ENCODE measurements around the gene RHBDD2.
"Not testable (repeated sequence)": the region's sequence is repeated elsewhere in the genome, so short reads cannot be mapped to it uniquely, and the experiment has no call there.

Gene RHBDD2

DNA sequence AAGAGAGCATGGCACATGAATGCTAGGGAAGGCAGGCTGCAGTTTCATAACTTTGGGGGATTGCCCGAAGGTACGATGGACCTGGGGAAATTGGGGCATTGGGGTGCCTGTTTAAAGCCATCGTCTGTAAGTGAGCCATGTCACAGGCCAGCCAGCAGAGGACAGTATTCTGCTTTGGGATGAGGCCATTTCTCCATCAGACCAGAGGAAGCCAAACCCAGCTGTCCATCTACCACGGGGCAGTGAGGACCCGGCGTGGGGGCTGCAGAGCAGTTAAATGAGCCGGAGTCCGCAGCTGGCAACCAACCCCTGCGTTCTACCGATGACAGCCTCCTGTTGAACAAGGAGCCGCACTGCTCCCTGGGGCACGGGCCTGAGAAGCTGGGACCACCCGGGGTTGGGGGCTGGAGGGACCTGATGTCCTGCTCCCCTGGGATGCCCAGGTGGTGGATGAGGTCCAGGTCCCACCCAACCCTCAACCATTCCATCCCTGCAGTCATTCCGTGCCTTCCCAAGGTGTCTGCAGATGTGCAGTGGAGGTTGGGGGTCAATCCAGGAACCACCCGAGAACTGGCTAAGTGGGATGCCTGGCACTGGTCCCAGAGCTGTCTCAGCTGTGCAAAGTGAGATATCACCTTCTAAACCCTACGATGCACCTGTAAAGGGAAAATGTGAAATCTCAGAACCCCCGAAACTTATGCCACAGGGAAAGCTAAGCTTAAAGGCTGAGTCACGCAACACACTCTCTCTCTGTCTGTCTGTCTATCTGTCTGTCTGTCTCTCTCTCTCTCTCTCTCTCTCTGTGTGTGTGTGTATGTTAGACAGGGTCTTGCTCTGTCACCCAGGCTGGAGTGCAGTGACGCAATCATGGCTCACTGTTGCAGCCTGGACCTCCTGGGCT, 12.1 kb upstream of the RHBDD2 start:
- DNase-seq (ENCODE audit: low read depth), result peak; percentile 17

DNA sequence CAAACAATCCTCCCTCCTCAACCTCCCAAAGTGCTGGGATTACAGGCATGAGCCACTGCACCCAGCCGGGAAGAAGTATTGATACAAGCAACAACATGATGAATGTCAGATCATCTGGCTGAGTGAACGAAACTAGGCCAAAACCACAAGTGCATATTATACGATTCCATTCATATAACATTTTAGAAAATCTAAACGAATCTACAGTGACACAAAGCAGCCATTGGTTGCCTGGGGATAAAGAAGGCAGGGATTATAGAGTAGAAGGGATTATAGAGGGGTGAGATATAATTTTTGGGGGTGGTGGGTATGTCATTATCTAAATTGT, 11.5 kb upstream of the RHBDD2 start:
- no peak for DNase-seq (ENCODE audit: low read depth)

DNA sequence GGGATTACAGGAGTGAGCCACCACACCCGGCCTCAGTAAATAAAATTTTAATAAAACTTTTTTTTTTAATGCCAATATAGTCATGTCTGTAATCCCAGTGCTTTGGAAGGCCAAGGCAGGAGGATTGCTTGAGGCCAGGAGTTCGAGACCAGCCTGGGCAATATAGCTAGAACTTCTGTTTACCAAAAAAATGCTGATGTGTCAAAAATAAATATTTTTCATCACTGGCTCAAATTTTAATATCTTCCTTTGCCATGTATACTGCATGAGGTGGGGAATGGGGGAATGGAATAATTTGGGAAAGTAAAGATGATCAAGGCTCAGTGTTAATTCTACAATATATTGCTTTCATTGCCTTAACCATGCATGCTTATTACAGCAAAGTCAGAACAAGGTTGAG, 10.7 kb upstream of the RHBDD2 start:
- no peak for DNase-seq (ENCODE audit: low read depth)

DNA sequence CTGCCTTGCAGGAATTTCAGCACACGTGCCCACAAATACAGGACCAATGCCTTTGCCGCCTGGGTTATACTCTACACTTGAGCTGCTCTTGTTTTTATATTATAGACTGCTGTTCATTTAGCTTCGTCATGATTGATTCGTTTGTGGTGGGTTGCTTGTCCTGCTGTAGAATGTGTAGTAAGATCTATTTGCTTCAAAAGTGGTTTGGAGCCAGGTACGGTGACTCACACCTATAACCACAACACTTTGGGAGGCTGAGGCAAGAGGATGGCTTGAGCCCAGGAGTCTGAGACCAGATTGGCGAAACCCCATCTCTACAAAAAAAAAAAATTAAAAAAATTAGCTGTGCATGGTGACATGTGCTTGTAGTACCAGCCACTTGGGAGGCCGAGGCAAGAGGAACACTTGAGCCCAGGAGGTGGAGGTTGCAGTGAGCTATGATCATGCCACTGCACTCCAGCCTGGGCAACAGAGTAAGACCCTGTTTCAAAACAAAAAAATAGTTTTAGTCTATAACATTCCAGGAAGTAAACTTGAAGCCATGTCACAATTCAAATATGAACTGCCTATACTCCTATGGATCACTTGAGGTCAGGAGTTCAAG, 9.0 kb upstream of the RHBDD2 start:
- no peak for DNase-seq (ENCODE audit: low read depth)

DNA sequence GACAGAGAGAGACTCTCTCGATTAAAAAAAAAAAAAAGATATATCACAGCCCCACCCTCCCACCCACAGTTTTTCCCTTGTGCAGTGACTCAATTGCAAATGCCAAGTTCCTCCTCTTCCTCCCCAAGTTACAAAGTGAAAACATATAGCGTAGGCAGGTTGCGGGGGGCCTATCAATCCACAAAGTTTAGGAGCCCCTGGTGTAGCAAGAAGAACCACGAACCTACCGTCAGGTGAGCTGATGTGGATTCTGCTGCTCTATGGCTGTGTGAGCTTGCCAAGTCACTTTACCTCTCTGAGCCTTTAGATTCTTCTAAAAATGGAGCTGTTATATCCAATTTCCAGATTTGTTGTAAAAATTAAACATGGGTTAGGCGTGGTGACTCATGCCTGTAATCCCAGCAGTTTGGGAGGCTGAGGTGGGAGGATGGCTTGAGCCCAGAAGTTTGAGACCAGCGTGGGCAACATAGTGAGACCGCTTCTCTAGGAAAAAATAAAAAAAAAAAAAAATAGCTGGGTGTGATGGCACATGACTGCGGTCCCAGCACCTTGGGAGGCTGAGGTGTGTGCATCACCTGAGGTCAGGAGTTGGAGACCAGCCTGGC, 8.2 kb upstream of the RHBDD2 start:
- no peak for DNase-seq (ENCODE audit: low read depth)

DNA sequence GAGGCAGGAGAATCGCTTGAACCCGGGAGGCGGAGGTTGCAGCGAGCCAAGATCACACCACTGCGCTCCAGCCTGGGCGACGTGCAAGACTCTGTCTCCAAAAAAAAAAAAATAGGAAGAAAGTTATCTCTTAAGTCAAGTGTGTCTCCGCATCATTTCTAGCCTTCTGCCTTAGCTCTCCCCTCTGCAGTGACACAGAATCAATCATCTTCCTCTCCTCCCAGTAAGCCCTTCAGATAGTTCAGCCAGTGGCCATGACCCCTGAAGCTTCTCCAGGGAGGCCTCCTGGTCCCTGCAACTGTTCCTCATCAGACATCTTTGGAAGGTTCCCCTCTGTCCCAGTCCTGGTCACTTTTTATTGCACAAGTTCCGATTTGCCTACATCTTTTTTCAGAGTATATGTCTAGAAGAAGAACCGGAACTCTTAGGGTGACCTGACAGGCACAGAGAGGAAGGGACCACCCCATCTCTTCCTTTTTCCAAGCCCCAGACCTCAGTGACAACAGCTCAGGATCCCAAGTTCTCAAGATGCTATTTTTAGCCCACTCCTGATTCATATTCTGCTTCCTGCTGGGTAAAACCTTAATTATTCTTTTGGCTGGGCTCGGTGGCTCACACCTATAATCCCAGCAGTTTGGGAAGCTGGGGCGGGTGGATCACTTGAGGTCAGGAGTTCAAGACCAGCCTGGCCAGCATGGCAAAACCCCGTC, 6.6 kb upstream of the RHBDD2 start:
- no peak for DNase-seq (ENCODE audit: low read depth)

DNA sequence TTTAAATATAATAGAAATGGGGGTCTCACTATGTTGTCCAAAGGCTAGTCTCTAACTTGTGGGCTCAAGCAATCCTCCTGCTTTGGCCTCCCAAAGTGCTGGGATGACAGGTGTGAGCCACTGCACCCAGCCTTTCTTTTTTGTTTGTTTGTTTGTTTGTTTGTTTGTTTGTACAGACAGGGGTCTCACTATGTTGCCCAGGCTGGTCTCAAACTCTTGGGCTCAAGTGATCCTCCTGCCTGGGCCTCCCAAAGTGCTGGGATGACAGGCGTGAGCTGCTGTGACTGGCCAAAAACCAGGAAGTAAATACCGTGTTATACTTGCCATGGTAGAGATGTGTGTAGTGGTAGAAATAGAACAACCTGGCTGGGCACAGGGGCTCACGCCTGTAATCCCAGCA, 4.7 kb upstream of the RHBDD2 start:
- not testable (repeated sequence) for DNase-seq (ENCODE audit: low read depth)

DNA sequence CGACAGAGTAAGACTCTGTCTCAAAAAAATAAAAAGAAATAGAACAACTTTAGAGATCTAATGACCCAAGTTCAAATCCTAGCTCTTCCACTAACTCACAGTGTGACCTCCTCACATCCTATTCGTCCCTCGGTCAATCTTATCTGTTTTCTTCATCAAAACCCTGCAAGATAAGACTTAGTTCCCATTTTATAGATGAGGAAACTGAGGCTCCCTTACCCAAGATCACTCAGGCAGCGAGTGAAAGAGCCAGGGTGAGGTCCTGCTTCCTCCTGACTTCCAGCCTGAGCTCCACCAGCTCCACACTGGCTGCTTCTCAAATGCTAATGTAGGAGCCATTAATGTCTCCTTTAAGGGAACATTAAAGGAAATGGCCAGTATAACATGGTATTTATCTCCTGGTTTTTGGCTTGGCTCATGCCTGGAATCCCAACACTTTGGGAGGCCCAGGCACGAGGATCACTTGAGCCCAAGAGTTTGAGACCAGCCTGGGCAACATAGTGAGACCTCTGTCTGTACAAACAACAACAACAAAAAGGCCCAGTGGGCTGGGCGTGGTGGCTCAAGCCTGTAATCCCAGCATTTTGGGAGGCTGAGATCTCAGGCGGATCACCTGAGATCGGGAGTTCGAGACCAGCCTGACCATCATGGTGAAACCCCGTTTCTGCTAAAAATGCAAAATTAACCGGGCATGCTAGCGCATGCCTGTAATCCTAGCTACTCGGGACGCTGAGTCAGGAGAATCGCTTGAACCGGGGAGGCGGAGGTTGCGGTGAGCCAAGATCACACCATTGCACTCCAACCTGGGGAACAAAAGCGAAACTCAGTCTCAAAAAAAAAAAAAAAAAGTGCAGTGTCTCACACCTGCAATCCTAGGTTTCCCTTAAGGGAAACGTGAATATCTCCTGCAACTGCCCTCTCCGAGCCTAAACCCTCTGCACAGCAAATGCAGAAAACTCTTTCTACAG, 3.4 kb upstream of the RHBDD2 start:
- no peak for DNase-seq (ENCODE audit: low read depth)

DNA sequence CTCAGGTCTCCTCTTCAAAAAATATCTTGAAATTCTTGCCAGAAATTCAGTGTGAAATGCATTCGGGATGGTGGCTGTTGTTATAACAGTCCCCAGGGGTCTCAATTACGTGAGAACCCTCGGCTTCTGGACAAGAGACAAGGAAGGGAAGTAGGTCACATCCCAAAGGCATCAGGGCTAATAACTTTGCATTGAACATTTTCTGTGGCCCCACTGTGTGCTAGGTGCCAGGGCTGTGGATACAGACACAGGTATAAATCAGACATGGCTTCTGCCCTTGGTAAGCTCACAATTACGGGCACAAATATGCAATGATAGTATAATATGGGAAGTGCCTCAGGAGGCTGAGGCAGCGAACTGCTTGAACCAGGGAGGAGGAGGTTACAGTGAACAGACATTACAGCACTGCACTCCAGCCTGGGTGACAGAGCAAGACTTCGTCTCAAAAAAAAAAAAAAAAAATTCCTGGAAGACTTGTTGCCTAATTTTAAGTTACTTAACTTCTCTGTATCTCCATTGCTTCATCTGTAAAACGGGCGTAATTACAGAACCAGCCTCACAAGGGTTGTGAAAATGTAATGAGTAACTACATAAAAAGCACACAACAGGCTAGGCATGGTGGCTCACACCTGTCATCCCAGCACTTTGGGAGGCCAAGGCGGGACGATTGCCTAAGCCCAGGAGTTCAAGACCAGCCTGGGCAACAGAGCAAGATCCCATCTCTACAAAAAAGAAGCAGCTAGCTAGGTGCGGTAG, 2.5 kb upstream of the RHBDD2 start:
- no peak for DNase-seq (ENCODE audit: low read depth)

DNA sequence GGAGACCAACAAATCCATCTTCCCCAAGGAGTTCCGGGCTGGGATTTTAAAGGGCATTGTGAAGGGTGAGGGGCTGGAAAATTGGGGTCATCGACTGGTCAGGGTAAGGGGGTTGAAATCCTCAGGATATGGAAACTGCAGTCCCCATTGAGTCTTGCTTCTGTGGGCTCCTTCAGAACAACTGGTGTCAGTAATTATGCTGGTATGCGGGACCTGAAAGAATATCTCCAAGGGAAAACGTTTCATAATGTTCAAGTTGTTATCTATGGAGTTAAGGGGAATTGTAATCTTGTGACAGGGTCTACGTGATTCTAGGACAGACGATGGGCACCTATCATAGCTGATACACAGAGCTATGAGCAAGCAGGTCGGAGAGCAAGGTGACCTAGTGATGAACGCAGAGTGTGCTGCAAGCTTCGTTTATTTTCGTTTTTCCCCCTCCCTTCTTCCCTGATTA, 494 bp upstream of the RHBDD2 start:
- DNase-seq (ENCODE audit: low read depth), result no peak

DNA sequence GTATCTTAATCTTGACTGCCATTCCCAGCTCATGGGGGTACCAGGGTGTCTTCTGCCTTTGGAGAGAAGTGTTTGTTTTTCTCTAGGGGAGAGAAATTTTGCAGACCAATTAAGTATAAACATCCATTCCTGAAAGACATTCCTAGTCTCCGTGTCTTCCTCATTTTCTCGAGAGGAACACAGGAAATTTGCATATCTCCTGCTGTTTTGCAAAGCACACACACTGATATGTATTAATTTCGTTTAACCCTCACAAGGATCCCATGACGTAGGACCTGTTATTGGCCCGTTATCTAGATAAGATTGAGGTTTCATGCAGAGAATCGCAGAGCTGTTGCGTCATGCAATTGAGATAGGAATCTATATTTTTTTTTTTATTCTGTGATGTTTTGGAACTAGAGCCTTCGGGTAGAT, 944 bp downstream of the RHBDD2 start:
- peak; percentile 35 for DNase-seq (ENCODE audit: low read depth)

DNA sequence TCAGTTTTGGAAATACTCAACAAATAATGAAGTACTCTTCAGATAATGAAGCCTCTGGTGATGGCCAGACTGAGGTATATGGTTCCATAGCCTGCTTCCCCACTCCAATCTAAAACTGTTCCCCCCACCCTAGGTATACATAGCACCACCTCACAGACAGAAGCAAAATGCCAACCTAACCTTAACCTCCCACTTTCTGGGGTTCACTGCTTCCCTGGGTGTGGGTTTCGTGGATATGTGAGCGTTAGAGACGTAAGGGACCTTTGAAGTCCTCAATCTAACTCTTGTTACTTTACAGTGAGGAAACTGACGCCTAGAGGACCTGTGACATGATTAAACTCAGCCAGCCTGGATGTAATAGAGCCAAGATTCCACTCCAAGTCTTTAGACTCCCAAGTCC, 1.4 kb downstream of the RHBDD2 start:
- DNase-seq (ENCODE audit: low read depth), result no peak

DNA sequence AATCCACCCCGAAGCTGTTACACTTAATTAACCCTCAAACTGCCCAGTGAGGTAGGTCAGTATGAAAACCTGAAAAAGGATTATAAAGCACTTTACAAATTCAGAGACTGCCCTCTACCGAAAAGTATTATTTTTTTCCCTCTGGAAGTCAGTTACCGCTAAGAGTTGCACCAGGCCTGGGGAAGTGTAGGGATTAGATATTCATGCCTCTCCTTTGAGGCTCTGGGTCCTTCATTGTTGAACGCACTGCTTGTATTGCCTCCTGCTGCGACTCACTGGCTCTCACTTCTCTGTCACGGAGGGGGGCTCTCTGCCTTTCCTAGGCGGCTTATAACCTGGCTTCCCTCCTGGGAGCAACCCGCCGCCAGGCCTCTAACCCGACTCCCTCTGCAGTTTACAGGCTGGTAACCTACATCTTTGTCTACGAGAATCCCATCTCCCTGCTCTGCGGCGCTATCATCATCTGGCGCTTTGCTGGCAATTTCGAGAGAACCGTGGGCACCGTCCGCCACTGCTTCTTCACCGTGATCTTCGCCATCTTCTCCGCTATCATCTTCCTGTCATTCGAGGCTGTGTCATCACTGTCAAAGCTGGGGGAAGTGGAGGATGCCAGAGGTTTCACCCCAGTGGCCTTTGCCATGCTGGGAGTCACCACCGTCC, 2.7 kb downstream of the RHBDD2 start:
- no peak for DNase-seq (ENCODE audit: low read depth)

DNA sequence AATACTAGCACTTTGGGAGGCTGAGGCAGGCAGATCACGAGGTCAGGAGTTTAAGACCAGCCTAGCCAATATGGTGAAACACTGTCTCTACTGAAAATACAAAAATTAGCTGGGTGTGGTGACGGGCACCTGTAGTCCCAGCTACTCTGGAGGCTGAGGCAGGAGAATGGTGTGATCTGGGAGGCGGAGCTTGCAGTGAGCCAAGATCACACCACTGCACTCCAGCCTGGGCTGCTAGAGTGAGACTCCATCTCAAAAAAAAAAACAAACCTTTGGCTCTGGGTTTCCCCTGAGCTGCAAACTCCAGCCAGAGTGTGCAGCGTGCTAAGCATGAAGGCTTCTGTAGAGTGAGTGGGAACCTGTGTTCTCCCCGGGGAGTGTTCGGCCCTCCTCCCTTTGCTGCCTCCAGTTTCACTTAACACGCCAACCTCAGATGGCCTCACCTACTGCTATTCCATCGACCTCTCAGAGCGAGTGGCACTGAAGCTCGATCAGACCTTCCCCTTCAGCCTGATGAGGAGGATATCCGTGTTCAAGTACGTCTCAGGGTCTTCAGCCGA, 4.5 kb downstream of the RHBDD2 start:
- DNase-seq (ENCODE audit: low read depth), result not testable (repeated sequence)

DNA sequence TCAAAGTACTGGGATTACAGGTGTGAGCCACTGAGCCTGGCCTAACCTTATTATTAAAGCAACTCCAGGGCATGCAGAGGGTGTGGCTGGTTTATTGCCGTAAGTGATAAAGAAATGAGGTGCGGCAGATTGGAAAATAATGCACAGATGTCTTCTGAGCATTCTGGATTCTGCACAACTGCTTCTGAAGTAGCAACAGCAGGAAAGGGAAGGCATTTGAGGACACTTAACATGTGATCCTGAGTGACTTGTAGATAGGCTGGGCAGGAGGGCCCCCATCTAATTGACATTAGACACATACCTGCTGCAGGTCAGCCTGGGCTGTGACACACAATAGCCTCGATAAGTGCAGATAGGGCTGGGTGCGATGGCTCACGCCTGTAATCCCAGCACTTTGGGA, 5.6 kb downstream of the RHBDD2 start:
- no peak for DNase-seq (ENCODE audit: low read depth)

DNA sequence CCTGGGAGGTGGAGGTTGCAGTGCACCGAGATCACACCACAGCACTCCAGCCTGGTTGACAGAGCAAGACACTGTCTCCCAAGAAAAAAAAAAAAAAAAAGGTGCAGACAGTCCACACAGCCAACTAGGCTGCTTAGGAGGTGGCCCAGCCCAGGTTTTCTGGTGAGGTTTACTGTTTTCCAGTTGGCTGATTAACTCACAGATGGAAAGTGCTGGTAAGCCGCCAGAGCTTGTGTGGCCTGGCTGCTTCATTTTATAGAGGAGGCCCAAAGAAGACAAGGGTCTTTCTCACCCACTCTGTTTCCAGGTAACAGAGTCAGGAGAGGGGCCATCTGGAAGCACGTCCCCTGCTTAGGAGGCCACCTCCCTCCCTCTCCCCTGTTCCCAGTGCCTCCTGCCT, 6.2 kb downstream of the RHBDD2 start:
- no peak for DNase-seq (ENCODE audit: low read depth)

DNA sequence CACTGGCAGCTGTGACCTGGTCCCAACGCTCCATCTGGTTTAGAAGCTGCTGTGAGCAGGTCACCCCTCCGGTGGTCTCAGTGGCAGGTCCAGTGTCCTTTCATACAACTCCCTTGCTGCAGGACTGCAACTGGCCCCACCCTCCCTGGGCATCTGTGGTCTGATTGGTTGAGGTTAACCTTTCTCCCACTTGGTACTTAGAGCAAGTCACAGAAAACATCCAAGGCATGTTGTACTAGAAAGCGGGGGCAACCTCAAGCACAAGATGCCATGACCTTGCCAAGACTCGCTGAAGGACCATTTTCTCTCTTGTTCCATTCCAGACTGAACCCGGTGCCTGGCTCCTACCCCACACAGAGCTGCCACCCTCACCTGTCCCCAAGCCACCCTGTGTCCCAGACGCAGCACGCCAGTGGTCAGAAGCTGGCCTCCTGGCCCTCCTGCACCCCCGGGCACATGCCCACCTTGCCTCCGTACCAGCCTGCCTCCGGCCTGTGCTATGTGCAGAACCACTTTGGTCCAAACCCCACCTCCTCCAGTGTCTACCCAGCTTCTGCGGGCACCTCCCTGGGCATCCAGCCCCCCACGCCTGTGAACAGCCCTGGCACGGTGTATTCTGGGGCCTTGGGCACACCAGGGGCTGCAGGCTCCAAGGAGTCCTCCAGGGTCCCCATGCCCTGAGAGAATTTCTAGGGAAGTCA, 9.0 kb downstream of the RHBDD2 start:
- no peak for DNase-seq (ENCODE audit: low read depth)

DNA sequence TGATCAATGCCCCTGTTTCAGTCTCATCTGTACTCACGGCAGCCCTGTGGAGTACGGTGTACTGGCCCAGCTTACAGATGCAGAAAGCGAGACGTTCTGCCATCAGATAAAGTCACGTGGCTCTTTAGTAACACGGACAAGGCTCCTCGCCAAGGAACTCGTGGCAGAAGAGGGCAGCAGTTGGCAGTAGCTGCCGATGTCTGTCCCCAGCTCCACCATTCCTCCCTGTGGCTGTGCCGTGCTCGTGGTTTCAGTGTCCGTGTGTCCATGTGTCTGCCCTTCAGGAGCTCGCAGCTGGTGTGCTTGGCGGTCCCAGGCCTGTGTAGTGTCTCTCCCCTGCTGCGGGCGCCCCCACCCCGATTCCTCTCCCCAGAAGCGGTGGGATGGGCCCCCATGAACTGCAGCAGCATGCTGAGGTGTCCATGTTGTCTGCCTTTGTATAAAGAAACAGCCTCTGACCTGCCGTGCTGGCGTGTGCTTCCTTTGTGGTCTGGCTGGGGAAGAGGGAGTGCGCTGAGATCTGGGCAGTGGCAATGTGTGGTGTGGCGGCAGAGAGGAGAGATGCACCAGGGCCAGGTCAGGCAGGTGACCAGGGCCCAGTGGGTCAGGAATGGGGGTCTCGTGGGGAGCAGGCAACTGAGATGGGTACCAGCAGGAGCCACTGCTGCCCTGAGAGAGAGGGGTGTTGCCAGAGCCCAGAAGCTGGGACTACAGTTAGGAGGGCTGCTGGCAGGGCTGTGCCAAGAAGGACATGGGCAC, 9.8 kb downstream of the RHBDD2 start:
- no peak for DNase-seq (ENCODE audit: low read depth)

Data from stimulated activated CD4-positive, alpha-beta T cell treated with anti-CD3 and anti-CD28 coated beads, Interleukin-2, amount 100 ng/mL, for 4 hours (primary cell).